HepG2 (cell line): Measurements from ENCODE around the gene LRRC25. TPM values are rescaled to one million over a fixed set of nuclear protein-coding genes. Genes with fewer than 3 reads are reported as not detected.

ENCODE experiments used
- AFF4 ChIP-seq: sonication (generic); formaldehyde crosslinking; IDR thresholded peaks from 2 replicates; pipeline ENCODE4 v1.4.0; 2020; ENCODE audit warnings: missing genetic modification reagents
- ATF2 ChIP-seq: sonication (generic); formaldehyde crosslinking; IDR thresholded peaks from 2 replicates; pipeline ENCODE4 v1.4.0; 2020; ENCODE audit warnings: missing genetic modification reagents
- CHD4 ChIP-seq: fragments of 200-600 bp; sonication (generic); IDR thresholded peaks from 2 replicates; pipeline ENCODE4 v1.7.0; 2017; ENCODE audit warnings: mild to moderate bottlenecking, low read length, borderline replicate concordance
- HMGXB4 ChIP-seq, 2 experiments: sonication (generic) in 1 of 2; formaldehyde crosslinking in 1 of 2; IDR thresholded peaks; 2 replicates each; pipeline versions ENCODE4 v1.4.0 to v1.6.1; 2018 to 2020; ENCODE audit warnings: missing genetic modification reagents in 2 of 2, borderline replicate concordance in 1 of 2, low read depth in 1 of 2, mild to moderate bottlenecking in 1 of 2, missing biosample characterization in 1 of 2
- HNF4A ChIP-seq: sonication (generic); formaldehyde crosslinking; IDR thresholded peaks from 2 replicates; pipeline ENCODE4 v1.4.0; 2020; ENCODE audit warnings: missing genetic modification reagents
- IKZF4 ChIP-seq: sonication (generic); formaldehyde crosslinking; IDR thresholded peaks from 2 replicates; pipeline ENCODE4 v1.5.1; 2020; ENCODE audit warnings: borderline replicate concordance, mild to moderate bottlenecking, low read depth, missing genetic modification reagents; ENCODE audit errors: not compliant biosample characterization
- NCOR1 ChIP-seq: fragments of 200-600 bp; sonication (generic); IDR thresholded peaks from 2 replicates; pipeline ENCODE4 v1.7.0; 2017; ENCODE audit warnings: antibody characterized with exemption, low read length, borderline replicate concordance
- TARDBP ChIP-seq: sonication (generic); formaldehyde crosslinking; IDR thresholded peaks from 2 replicates; pipeline ENCODE4 v1.8.0; 2022; ENCODE audit warnings: mild to moderate bottlenecking, missing genetic modification reagents
- ZBED4 ChIP-seq: sonication (generic); formaldehyde crosslinking; IDR thresholded peaks from 2 replicates; pipeline ENCODE4 v1.4.0; 2020; ENCODE audit warnings: missing genetic modification reagents, borderline replicate concordance
- ZFP36L1 ChIP-seq: sonication (generic); formaldehyde crosslinking; IDR thresholded peaks from 2 replicates; pipeline ENCODE4 v1.8.0; 2022; ENCODE audit warnings: mild to moderate bottlenecking, missing genetic modification reagents, moderate library complexity
- ZNF12 ChIP-seq: sonication (generic); formaldehyde crosslinking; IDR thresholded peaks from 2 replicates; pipeline ENCODE4 v1.5.0; 2020; ENCODE audit warnings: missing genetic modification reagents
- ZNF317 ChIP-seq: sonication (generic); formaldehyde crosslinking; IDR thresholded peaks from 2 replicates; pipeline ENCODE4 v1.5.0; 2020; ENCODE audit warnings: mild to moderate bottlenecking, missing genetic modification reagents
- ZNF558 ChIP-seq: sonication (generic); formaldehyde crosslinking; IDR thresholded peaks from 2 replicates; pipeline ENCODE4 v1.9.0; 2022; ENCODE audit warnings: mild to moderate bottlenecking, missing genetic modification reagents, borderline replicate concordance
- ZNF615 ChIP-seq: sonication (generic); formaldehyde crosslinking; IDR thresholded peaks from 2 replicates; pipeline ENCODE4 v1.5.0; 2020; ENCODE audit warnings: mild to moderate bottlenecking, missing genetic modification reagents, borderline replicate concordance
- ZNF652 ChIP-seq: IDR thresholded peaks from 2 replicates; pipeline ENCODE4 v1.6.1; 2016; ENCODE audit warnings: low read depth, borderline replicate concordance
- ZNF703 ChIP-seq: sonication (generic); formaldehyde crosslinking; IDR thresholded peaks from 2 replicates; pipeline ENCODE4 v1.5.1; 2020; ENCODE audit warnings: missing genetic modification reagents, mild to moderate bottlenecking, moderate library complexity, borderline replicate concordance
- polyA plus RNA-seq, 8 experiments: library from polyadenylated mRNA; depleted of rRNA in 3 of 8; stranded (reverse) in 7 of 8; unstranded in 1 of 8; fragments of >200 nt; fragmentation: Illumina TruSeq in 4 of 8; extraction: Trizol in 4 of 8; gene quantifications; 2 replicates each; pipeline versions ENCODE4 v1.2.1 to v1.2.3, GENCODE V29; 2011 to 2016; ENCODE audit warnings: low read depth in 4 of 8, missing spikeins in 1 of 8, mixed read lengths in 1 of 8; ENCODE audit not compliant: insufficient read depth in 1 of 8
- total RNA-seq, 5 experiments: library from RNA; depleted of rRNA; stranded (reverse); fragments of >200 nt; fragmentation: Illumina TruSeq; extraction: Trizol; gene quantifications; 2 replicates each; pipeline ENCODE4 v1.2.3, GENCODE V29; 2016; ENCODE audit warnings: low read depth in 1 of 5

Gene LRRC25
- total and polyA plus RNA-seq, 2 of the 13 experiments (the other 11 are each of a cell fraction or from before 2014, with no cell fraction given) = 0.13 to 0.53 TPM

GRCh38 chr19:18379803-18380747, 17.3 kb downstream of the LRRC25 start (continued):
- TF ChIP-seq ZBED4 (CRISPR knock-in tag) = 0 out of 2 replicates have a peak, but pooled peaks have one; percentile 47
- TF ChIP-seq ZNF703 (CRISPR knock-in tag) = peak; percentile 88
- no peak for TF ChIP-seq IKZF4
- no peak for TF ChIP-seq AFF4 (CRISPR knock-in tag)
- TF ChIP-seq ATF2 (CRISPR knock-in tag) = peak; percentile 98
- 0 out of 2 replicates have a peak, but pooled peaks have one; percentile 13 for TF ChIP-seq ZNF12
- TF ChIP-seq ZNF615 (CRISPR knock-in tag) = no peak
- no peak for TF ChIP-seq ZNF652 (CRISPR knock-in tag)
- peak; percentile 93; the same call in 1 of the 2 replicates for TF ChIP-seq ZNF317 (CRISPR knock-in tag)
- peak; percentile 88 for TF ChIP-seq HNF4A (CRISPR knock-in tag)
- TF ChIP-seq HMGXB4 (CRISPR knock-in tag; IDR thresholded peaks at IDR 0.05; ENCODE audit: borderline replicate concordance in 1 of 2, low read depth in 1 of 2) = peak; percentile 20 to 34; a peak in 2 of 4 replicates
- TF ChIP-seq ZNF558 (CRISPR knock-in tag) = peak; percentile 76; the same call in 1 of the 2 replicates
- TF ChIP-seq NCOR1 = peak; percentile 92; the same call in 1 of the 2 replicates
- TF ChIP-seq TARDBP (CRISPR knock-in tag) = peak; percentile 95
- peak; percentile 52 for TF ChIP-seq CHD4
- peak; percentile 65 for TF ChIP-seq ZFP36L1 (CRISPR knock-in tag)
